Hippocampal formation (tissue), 2 donors: ENCODE results near the gene MAPK8IP3.
"Not testable (repeated sequence)": the region's sequence is repeated elsewhere in the genome, so short reads cannot be mapped to it uniquely, and the experiment has no call there.

Experiments used
- DNase-seq, 2 donors: peaks; one replicate each; lab custom pipeline; 2025; lab: John Stamatoyannopoulos, UW

MAPK8IP3 gene

DNA sequence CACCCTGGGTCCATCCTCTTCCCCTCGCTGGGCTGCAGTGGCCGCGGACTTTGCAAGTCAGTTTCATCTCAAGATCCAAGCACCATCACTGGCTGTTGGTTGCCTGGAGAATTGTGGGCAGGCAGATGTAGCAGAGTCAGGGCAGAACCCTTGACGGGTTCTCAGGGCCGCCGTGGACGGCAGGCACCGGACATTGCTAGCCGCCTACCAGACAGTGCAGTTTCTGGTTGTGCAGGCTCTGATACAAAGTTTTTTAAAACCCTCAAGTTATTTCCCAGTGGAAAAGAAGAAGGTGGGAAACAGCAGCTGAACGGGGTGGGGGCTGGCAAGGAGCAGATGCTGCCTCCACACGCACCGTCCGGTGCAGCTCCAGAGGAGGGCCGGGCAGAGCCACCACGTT, 3.4 kb downstream of the MAPK8IP3 start:
- no peak for DNase-seq

GRCh38 chr16:1710811-1711507, 5.0 kb downstream of the MAPK8IP3 start:
- no peak for DNase-seq

GRCh38 chr16:1712791-1713261, 6.8 kb downstream of the MAPK8IP3 start:
- DNase-seq, result no peak

DNA sequence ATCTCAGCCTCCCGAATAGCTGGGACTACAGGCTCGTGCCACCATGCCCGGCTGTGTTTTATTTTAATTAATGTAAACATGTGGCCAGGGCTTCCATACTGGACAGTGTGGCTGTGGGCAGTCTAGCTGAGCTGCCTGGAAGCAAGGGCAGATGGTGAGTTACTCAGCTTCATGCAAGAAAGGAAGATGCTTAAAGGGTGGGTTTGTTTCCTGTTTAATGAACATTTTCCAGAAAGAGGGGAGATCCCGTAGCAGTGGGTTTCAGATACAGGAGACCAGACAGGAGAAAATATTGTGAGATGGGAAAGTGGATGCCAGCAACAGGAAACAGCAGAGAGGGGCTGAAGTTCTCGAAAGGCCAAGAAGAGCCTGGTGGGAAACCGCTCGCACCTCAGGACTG, 7.3 kb downstream of the MAPK8IP3 start:
- DNase-seq, result no peak

GRCh38 chr16:1713933-1714332, 7.9 kb downstream of the MAPK8IP3 start:
- DNase-seq, result no peak

GRCh38 chr16:1715220-1715619, 9.2 kb downstream of the MAPK8IP3 start:
- DNase-seq, result no peak

- not testable (repeated sequence) for DNase-seq
These were observed 12.2 kb downstream of the MAPK8IP3 start for GRCh38 chr16:1718236-1718635.

GRCh38 chr16:1719559-1720229, 13.7 kb downstream of the MAPK8IP3 start:
- DNase-seq, result not testable (repeated sequence)

DNA sequence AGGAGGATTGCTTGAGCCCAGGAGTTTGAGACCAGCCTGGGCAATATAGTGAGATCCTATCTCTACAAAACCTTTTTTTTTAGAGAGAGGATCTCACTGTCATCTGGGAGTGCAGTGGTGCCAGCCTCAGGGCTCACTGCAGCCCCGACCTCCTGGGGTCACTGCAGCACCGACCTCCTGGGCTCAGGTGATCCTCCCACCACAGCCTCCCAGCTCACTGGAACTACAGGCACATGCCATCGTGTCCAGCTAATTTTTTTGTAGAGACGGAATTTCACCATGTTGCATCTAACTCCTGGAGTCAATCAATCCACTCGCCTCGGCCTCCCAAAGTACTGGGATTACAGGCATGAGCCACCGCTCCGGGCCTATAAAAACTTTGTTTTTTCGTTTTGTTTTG, 15.4 kb downstream of the MAPK8IP3 start:
- DNase-seq, result no peak

- peak; percentile 28 to 36 for DNase-seq
These were observed 17.6 kb downstream of the MAPK8IP3 start for GRCh38 chr16:1723450-1724147.

DNA sequence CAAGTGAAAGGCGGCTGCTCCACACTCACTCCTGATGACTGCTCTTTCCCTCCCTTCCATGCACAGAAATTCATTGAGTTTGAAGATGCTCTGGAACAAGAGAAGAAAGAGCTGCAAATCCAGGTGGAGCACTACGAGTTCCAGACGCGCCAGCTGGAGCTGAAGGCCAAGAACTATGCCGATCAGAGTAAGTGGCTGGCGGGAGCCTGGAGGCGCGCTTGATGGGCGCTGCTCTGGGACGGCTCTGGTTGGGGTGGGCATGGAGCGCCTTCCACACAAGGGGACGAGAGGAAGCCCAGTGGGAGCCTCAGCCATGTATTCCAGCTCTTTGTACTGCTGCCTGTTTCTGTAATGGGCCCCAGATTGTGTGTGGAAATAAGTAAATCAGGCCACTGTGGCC, 18.5 kb downstream of the MAPK8IP3 start:
- no peak for DNase-seq

- no peak for DNase-seq
These were observed 20.9 kb downstream of the MAPK8IP3 start for GRCh38 chr16:1726661-1727502.

DNA sequence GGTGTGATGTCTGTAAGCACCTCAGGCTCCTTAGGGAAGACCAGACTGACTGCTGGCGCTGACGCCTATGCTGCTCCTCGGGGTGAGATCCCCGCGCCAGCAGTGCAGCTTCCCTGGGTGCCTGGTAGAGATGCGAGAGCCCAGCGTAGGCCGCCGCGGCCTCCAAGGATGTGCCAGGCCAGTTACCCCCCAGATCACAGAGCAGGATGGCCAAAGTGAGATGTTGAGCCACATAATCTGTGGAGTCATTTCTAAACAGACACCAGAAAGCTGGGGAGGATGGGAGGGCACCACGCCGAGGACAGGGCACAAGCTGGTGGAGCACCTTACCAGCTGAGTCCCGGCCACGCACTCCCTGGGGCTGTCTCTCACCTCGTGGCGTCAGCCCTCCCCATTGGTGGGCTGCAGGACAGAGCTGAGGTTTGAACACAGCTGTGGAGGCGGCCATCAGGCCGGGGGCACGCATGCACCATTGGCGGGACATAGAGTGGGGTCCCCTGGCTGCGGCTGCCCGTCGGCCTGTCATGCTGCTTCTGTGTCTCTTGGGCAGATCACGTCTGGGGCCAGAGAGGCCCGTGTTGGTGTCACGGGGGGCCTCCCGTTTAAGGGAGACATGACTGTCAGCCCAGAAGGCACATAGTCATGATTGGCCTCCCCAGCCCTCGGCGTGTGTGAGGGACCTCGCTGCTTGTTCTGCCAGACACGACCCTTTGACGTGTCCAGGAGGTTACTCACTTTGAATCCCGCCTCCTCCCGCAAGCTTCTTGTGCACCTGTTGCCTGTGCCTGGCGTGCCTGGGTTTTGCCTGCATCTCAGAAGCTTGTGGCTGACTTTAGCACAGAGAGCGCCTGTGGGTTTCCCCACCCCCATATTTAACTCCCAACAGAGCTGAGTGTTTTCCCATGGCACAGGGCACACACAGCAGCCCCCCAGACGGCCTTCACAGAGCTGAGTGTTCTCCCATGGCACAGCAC, 21.9 kb downstream of the MAPK8IP3 start:
- no peak for DNase-seq

DNA sequence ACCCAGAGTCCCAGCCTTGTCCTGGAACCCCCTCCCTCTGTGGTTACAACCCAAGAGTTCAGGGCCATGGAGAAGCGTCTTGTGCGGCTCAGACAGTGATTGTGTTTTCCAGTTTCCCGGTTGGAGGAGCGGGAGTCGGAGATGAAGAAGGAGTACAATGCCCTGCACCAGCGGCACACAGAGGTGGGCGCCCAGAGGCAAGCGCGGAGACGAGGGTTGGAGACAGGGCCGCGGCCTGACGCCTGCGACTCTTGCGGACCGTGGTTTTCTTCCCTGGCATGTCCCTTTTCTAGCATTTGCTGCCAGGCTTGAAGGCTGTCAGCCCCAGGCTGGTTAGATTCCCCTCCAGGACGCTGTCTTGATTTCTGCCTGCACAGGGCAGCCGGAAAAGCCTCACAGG, 23.0 kb downstream of the MAPK8IP3 start:
- DNase-seq, result no peak

GRCh38 chr16:1729445-1729844, 23.4 kb downstream of the MAPK8IP3 start:
- DNase-seq, result no peak

- DNase-seq, result no peak
These were observed 25.1 kb downstream of the MAPK8IP3 start for GRCh38 chr16:1731073-1731472.

- no peak for DNase-seq
These were observed 25.6 kb downstream of the MAPK8IP3 start for GRCh38 chr16:1731603-1732002.

DNA sequence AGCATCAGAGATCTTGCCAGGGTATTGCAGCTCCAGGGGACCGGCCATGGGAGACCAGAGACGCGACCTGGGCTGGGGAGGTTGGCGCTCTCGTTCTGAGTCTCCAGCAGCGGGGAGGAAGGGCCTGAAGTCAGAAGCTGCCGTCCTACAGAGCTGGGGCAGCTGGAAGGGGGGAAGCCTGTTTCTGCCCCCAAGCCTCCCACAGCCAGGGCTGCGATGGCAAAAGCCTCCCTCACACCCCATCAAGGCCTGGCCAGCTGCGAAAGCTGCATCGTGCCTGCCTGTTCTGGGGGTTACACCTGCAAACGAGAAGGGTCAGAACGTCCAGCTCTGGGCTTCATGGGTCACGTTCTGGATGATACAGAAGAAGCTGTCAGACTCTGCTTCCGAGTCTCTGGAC, 26.1 kb downstream of the MAPK8IP3 start:
- DNase-seq, result no peak

DNA sequence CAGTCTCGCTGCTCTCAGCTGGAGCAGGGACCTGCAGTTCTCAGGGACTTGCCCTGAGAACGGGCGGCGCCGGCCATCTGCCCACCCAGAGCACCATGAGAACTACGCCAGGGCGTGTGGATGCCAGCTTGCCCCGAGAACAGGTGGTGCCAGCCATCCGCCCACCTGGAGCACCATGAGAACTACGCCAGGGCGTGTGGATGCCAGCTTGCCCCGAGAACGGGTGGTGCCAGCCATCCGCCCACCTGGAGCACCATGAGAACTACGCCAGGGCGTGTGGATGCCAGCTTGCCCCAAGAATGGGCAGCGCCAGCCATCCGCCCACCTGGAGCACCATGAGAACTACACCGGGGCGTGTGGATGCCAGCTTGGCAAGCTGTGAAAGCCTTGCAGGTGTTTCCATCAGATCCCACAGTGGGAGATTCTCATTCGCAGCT, 26.6 kb downstream of the MAPK8IP3 start:
- DNase-seq, result not testable (repeated sequence)

DNA sequence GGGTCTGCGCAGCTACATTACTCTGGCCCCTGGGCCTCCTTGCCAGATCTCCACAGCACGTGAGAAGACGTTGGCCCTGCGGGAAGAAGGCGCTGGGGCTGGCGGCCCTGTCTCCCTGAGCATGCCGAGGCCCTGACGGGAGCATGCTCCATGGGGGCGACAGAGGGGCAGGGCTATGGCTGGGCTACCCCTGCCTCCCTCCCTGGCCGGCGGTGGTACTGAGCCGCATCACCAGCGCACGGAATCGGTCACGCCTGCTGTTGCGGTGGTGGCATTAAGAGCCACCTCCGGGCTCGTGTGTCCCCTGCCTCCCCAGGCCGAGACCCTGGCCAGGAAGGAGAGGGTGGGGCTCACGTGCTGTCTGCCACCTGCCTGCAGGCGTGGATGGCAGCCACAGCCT, 28.1 kb downstream of the MAPK8IP3 start:
- DNase-seq, result no peak

GRCh38 chr16:1734816-1735215, 28.8 kb downstream of the MAPK8IP3 start:
- no peak for DNase-seq
